DMS114 treated with DMSO at 0.1 percent for 48 hours (cell line): ENCODE measurements around the gene TMEM14A.

Experiments used
- DNase-seq: peaks from one replicate; lab custom pipeline; 2025; ENCODE audit not compliant: unreplicated experiment; lab: John Stamatoyannopoulos, UW

The TMEM14A gene

GRCh38 chr6:52670502-52671409 lies at the start of gene TMEM14A:
Gene TMEM14A, plus strand, starts transcription at chr6:52671113. Its CDS starts 5,990 bp downstream, at chr6:52677103.
- DNase-seq, result peak; percentile 88

GRCh38 chr6:52621631-52622030 lies 49.3 kb upstream of the TMEM14A start:
- no peak for DNase-seq

- DNase-seq, result no peak
Observed at GRCh38 chr6:52622810-52623209, 48.1 kb upstream of the TMEM14A start.

GRCh38 chr6:52632011-52632410 lies 38.9 kb upstream of the TMEM14A start:
- DNase-seq, result no peak

GRCh38 chr6:52634211-52634610 lies 36.7 kb upstream of the TMEM14A start:
- DNase-seq, result no peak

GRCh38 chr6:52635049-52635577 lies 35.8 kb upstream of the TMEM14A start:
- no peak for DNase-seq

- no peak for DNase-seq
Observed at GRCh38 chr6:52636830-52637229, 34.1 kb upstream of the TMEM14A start.

- DNase-seq, result no peak
Observed at GRCh38 chr6:52639493-52639892, 31.4 kb upstream of the TMEM14A start.

- no peak for DNase-seq
Observed at GRCh38 chr6:52640170-52640569, 30.7 kb upstream of the TMEM14A start.

- no peak for DNase-seq
Observed at GRCh38 chr6:52640916-52641315, 30.0 kb upstream of the TMEM14A start.

- no peak for DNase-seq
Observed at GRCh38 chr6:52641388-52641787, 29.5 kb upstream of the TMEM14A start.

- no peak for DNase-seq
Observed at GRCh38 chr6:52641826-52642225, 29.1 kb upstream of the TMEM14A start.

GRCh38 chr6:52642368-52642767 lies 28.5 kb upstream of the TMEM14A start:
- DNase-seq, result no peak

GRCh38 chr6:52643158-52643557 lies 27.8 kb upstream of the TMEM14A start:
- no peak for DNase-seq

- DNase-seq, result no peak
Observed at GRCh38 chr6:52644253-52644652, 26.7 kb upstream of the TMEM14A start.

GRCh38 chr6:52645976-52646375 lies 24.9 kb upstream of the TMEM14A start:
- DNase-seq, result no peak

- DNase-seq, result no peak
Observed at GRCh38 chr6:52647199-52647598, 23.7 kb upstream of the TMEM14A start.

- DNase-seq, result no peak
Observed at GRCh38 chr6:52649536-52650160, 21.3 kb upstream of the TMEM14A start.

- DNase-seq, result no peak
Observed at GRCh38 chr6:52650941-52651340, 20.0 kb upstream of the TMEM14A start.

GRCh38 chr6:52653151-52653550 lies 17.8 kb upstream of the TMEM14A start:
- no peak for DNase-seq

GRCh38 chr6:52654007-52654406 lies 16.9 kb upstream of the TMEM14A start:
- DNase-seq, result no peak

- no peak for DNase-seq
Observed at GRCh38 chr6:52654592-52654991, 16.3 kb upstream of the TMEM14A start.
